GM21619 (cell line): ENCODE measurements around the gene CLIC5.

Source experiments
- ATAC-seq: cut with Tn5 transposase; IDR thresholded peaks from one replicate; pipeline ENCODE4 v1.9.1; 2021; ENCODE audit not compliant: unreplicated experiment

Gene CLIC5

DNA sequence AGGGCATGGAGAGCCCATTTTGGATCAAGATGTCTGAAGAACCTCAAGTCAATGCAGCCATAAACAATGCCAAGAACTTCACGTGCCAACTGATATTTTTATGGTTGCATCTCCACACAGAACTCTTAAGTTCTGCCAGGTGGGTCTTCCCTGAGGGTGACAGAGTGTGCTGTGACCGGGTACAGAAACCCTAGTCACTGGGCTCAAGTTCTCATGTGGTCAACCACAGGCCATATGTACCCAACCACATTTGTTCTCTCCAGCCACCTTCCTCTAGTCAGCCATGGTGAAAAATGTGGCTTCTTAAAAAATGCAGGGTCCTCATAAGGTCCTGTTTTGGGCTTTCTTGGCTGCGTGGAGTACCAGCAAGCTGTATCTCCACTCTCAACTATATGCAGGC is 48.9 kb downstream of the CLIC5 start:
- no peak for ATAC-seq

DNA sequence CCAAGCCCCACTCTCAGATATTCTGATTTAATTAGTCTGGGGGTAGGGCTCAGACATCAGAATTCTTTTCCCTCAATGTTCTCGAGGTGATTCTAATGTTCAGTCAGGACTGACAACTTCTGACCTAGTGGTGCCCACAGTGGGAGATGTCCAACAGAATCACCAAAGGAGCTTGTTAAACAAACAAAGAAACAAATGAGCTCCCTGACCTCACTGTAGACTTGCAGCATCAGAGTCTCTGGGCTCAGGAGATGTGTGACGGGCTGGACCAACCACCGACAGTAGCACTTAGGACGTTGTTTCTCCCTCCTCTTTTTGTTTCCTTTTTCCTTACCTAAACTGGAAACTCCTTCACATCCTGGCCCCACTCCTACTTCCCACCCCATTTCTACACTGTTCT is 49.3 kb downstream of the CLIC5 start:
- no peak for ATAC-seq

DNA sequence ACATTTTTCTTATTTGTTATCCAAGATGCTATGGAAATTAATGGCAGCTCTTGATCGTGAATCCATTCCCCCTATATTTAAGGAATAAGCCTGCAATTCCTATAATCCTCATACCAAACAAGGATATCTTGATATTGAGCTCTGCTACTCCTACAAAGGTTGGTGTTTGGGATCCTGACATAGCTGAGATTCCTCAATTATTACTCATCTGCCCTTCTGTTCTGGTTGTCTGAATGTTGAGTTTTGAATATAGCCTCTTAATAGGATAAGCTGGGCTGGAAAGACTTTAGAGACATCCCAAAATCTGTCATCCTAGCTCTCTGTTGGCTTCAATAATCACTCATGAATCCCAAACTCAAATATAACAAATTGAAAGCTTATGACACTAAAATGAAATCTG is 49.9 kb downstream of the CLIC5 start:
- ATAC-seq, result no peak

DNA sequence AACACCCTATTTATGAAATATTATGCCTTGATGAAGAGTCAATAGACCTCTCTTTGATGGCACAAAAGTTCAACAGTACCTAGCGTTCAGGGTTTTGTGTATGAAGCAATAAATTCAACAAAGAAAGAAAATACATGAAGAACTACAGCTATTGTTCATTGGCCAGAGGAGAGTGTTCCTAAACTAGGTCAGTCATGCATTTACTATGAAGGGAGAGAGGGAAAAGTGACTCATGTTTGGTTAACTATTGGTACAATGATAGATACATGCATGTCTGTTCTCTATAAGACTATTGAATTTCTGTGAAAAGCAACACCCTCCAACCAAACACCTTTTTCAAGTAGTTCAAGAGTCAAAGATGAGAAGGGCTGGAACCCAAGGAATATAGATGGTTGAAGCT is 50.7 kb downstream of the CLIC5 start:
- ATAC-seq, result no peak

DNA sequence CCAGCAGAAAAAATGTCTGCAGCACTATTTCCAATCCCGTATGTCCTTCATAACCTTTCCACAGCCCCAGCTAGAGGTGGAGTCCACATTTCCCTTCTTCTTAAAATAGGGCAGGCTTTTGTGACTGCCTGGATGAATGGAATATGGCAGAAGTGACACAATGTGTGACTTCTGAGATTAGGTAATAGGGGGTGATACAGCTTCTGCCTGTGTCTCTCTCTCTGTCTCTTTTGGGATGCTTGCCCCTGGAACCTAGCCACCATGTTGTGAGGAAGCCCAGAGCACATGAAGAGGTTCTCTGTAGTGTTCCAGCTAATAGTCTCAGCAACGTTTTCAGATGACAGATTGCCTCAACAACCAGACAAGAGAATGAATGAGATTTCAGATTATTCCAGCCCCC is 51.4 kb downstream of the CLIC5 start:
- no peak for ATAC-seq

DNA sequence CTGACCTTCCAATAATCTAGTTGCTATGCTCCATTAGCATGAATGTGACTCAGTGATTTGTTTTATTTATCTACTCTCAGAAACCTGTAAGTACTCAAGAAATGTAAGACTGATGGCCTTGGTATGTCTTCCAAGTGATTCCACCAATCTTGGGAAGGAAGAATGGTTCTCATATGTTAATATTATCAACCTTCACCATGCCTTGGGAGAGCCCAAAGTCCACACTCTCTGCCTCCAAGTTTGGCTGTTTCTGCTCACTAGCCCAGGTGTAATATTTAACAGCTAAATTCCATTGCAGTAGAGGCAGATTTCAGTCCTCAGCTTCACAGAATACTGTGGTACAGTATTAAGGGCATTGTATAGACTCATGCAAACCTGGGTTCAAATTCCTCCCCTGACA is 51.8 kb downstream of the CLIC5 start:
- no peak for ATAC-seq

DNA sequence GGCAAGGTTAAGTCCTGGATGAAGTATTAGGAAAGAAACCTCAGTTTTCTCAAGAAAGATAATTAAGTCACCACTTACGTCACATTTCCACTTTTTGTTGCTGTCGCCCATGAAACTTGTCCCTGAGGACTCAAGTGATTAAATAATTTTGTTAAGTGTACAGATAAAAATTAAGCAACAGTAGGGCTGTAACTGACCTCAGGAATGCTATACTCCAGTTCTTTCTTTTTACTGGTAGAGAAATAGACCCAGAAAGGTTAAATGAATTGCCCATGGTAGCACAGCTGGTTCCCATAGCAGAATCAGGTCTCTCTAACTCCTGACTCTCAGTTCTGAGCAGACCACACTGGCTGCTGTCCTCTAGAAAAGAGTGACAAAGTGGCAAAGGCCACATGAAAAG is 54.5 kb downstream of the CLIC5 start:
- no peak for ATAC-seq

DNA sequence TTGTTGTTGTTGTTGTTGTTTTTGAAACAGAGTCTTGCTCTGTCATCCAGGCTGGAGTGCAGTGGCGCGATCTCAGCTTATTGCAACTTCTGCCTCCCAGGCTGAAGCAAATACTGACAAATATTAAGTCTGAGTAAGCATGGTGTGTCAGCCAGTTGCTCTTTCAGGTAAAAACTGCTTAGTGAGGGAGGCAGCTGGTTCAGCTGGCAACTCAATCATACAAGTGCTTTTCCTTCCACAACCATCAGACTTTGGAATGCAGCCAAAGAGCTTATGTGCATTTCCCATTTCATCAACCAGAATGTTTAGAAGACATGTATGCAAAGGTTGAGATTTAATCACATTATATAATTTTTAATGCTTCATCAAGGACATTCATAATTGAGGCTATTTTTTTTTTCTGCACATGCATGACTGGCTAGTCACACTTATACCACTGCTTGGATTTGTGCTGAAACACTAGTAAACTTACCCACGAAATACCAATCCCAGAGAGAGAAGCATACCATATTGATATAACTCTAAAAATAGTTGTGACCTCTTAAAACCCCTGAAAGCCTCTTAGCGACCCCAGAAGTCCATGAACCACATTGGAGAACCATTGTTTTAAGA is 56.0 kb downstream of the CLIC5 start:
- no peak for ATAC-seq

DNA sequence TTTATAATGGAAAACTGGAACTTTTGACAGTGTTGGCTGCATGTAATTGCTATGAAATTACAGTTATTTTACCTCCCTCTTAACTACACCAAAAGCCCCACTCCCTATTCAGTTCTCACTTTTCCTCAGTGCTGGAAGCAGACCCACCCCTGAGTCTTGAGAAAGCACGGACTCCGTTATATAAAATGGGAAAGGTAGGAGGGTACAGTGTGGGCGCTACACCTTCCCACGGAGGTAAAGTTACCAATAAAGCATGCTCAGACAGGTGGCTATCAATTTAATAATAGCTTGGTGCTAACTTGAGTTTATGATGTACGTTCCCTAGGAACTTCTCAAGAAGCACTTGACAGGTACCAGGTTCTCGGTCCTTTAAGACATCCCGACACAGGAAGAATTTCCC is 59.0 kb downstream of the CLIC5 start:
- ATAC-seq, result no peak

DNA sequence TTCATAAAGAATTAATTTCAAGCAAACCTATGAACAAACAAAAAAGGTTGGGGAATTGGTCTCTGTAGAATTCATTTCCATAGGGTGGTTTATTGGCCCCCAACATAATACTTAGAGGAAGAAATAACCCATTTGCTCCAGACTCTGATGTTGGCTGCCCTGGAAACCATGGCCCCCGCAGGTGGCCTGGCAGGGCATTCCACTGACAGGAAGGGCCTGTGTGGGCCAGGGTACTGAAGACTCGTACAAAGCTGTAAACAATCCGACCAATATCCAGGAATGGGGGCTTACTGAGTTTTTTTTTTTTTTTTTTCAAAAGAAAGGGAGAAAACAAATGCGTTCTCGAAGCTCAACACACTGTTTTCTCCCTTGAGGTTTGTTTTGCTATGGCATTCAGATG is 59.5 kb downstream of the CLIC5 start:
- ATAC-seq, result no peak

DNA sequence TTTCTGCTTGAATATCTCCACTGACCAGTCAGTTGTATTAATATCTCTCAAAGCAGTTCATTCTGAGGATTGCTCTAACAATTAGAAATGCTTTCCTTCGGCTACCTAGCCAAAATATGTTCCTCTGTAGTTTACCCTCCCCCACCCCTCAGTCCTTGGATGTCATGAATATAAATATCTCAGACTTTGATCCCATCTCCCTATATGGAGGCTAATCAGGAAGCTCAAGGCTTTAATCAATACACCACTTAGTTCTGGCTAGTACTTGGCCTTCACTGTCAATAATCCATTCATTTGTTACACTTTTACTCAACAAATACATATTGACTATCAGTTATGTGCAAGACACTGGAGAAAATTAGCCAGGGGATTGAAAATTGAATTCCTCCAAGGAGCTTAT is 60.1 kb downstream of the CLIC5 start:
- no peak for ATAC-seq

DNA sequence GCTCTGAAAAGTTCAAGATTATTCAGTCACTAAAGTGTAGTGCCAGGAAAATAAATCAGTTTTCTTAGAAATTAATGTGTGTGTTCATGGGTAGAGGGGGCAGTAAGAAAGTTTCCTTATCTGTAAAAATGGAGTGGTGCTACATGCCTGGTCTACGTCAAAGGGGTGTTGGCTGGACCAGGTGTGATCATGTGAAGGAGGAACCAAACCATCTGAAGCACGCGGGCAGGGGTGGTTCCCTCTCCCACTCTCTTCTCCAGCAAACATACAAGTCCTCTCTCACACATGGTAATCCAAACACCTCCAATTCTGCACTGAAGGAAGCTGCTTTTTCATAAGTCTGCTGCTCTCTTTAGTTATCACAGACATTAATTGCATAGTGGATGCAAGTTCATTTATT is 63.1 kb downstream of the CLIC5 start:
- no peak for ATAC-seq

DNA sequence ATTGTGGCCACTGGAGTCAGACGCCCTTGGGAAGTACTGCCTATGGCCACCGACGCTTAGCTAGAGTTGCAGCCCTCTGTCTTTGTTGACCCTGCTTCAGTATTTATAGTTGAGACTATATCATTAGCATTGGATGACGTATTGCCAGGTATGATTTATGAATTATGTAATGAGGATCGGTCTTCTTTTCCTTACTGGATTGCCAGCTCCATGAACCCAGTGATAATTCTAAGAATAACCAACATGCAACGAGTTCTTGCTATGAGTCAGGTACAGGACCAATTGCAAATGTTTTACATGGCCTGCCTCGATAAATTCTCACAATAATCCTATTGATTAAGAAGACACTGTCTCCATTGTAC is 63.5 kb downstream of the CLIC5 start:
- ATAC-seq, result no peak

DNA sequence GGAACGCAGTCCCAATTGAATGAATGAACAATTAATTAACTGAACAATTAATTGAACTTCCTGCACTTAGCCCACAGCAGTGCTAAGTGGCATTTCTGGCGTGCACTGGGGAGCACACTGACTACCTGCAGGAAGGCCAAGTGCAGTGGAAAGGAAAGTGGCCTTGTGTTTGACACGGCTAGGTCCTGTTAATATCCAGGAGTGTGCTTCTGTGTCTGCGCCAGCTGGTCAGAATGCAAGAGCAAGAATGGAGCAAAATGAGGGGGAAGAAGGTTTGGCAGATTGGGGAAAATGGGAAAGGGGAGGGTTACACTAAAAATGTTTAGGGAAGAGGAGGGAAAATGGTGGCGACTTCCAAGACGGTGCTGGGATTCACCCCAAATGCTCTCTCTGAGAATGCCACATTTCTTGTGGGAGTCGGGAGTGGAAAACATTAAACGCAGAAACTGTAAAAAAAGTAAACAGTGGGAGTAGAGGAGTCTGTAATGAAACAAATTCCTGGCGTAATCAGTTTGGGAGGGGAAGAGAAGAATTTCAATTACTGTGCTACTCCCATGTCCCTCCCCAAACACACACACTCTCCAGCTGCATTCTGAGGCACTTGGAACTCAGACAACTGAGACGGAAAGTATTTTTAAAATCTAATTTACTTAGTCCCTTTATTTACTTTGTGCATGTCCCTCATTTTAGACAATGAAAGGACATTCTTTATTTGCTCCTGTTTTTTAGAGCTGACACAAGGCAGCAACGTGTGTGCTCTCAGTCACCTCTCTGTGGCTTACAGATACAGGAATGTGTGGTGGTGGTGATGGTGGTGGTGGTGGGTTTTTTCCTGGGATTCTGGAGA is 64.1 kb downstream of the CLIC5 start:
- ATAC-seq, result no peak

DNA sequence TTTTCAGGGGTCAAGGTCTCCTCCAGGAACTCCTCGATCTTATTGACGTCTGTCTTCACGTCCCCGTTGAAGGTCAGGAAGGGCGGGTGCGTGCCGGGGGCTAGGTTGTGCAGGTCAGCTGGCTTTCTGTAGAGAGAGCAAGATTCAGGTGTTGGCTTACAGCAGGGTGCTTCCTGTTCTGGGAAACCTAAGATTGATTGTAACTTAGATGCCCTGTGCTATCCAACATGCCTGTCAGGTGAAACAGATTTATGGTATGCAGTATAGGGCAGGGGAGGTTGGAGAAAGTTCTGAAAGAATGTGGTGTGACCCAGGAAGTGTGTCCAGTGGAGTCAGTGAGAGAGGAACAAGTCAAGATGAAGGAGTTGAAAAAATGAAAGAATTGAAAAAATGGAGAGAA is 66.4 kb downstream of the CLIC5 start:
- ATAC-seq, result no peak

DNA sequence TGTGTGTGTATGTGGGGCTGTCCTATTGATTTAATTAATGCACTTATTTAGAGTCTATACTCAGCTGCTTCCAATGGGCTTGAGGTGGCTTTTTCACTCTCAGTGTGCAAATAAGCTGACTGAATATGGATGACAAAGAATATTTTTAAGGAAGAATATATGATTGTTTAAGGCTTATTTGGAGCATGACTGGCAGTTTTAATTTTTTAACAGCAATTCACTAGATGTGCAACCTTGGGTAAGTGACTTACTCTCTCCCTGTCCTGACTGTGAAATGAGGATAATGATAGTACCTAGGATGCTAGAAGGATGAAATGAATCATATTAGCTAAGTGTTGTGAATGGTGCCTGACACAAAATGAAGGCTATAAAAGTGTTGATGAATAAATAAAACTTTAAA is 67.9 kb downstream of the CLIC5 start:
- ATAC-seq, result no peak

DNA sequence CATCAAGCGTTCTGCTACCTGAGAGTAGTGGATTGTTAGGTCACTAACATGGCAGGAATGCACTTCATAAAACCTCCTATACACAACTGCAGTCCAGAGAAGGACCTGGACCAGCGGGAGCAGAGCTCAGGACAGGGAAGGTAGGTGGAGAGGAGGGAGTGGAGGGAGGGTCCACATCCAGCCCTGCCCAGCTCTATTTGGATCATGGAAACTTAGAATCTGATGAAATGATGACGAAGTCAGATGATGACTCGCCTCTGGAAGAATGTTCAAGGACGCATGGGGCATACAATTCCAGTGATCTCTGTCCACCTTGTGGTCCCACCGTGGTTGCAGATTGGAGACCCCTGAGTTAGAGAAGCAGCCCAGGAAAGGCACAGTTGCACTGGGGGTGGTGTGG is 68.8 kb downstream of the CLIC5 start:
- no peak for ATAC-seq

DNA sequence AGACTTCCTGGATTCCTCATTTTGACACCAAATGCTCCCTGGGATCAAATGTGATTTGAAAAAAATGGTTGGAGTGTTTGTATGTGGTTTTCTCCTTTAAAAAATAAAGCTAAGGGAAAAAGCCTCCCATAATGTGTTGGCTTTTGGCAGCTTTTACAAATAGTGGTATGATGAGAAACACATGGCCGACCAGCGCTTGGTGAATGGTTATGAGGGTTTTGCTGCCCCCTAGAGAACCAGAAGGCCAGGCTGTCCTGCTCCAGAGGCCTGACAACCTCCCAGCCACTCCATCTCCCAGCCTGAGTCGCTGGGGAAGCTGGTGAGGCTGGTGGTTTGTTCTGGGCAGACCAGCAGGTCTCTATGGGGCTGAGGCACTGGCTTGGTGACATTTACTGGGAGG is 69.3 kb downstream of the CLIC5 start:
- ATAC-seq, result no peak

DNA sequence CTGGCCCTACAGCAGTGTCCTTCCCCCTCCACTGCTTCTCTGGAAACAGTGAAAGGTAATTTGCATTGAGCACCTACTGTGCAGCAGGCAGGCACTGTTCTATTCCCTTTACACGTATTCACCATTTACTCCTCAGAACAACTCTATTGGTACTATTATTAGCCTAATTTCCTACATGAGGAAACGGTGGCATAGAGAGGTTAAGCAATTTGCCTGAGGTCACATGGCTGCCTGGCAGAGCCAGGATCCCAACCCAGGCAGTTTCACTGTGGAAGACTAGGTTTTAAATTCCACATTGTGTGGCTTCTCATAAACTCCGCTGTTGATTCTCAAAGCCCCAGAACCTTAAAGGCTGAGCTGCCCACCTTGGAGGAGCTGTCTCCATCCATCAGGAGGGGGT is 72.7 kb downstream of the CLIC5 start:
- ATAC-seq, result no peak

DNA sequence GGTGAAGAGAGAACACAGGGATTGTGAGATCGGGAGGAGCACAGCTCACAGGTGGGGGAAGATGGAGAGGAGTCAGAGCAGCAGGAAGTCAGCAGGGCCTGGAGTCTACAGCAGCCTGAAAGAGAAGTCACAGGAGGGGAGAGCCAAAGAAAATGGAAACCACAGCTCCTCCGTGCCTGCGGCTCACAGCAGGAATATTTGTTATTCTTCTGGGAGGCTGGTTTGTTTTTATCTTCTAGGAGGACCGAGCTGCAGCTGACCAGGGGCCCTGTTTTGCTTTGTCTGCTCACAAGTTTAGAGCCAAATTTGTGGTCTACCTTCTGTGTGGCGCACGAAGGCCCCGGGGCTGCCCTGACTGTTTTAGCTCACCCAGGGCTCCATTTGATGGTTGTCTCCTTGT is 81.8 kb downstream of the CLIC5 start:
- no peak for ATAC-seq

DNA sequence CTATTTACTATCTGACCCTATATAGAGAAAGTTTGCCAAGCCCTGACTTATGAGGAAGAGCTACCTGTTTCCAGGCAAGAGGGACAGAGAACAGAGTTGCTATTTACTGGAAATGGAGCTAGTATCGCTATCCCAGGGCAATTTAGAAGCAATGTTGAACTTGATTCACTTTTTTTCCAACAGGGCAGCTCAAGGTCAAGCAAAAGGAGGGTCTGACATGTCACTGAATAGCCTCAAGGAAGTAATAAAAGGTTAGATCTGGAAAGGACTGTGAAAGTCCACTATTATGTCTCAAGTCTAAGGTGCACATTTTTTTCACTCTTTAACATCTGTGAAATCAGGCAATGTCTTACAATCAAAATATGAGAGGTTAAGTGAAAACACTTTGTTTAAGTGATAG is 84.4 kb downstream of the CLIC5 start:
- no peak for ATAC-seq

DNA sequence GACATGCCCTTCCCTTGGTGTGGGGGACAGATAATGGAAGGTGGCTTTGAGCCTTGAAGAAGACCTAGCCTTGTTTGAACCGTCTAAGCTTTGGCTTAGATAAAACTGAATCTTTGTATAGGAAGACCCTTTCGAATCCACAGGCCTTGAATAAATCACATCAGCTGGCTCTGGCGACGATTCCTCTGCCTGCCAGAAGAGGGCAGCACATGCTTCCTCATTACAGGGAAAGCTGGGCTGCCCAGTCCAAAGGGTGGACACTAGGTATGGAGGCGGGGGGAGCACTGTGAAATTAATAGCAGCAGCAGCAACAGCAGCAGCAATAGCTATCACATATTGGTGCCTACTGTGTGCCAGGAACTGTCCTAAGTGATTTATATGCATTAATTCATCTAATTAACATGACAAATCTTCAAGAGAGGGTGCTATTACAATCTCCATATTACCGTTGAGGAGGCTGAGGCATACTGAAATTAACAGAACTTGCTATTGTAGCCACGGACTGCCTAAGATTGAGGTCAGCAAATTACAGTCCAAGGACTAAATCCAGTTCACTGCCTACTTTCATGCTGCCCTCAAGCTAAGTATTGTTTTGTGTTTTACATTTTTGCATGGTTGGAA is 85.1 kb downstream of the CLIC5 start:
- no peak for ATAC-seq
